Endothelial cell of hepatic sinusoid (primary cell): Measurements from ENCODE around the gene ANO9.
"Not testable (repeated sequence)": the region's sequence is repeated elsewhere in the genome, so short reads cannot be mapped to it uniquely, and the experiment has no call there.

Experiments used
- in situ Hi-C: cut with HindIII; loops from 2 replicates; pipeline ENCODE4 v1.10.0; 2017; ENCODE audit warnings: low sequenced_read_pairs

Gene ANO9

GRCh38 chr11:437228-437870 lies 4.5 kb downstream of the ANO9 start:
- in situ Hi-C loops = no loop called here

DNA sequence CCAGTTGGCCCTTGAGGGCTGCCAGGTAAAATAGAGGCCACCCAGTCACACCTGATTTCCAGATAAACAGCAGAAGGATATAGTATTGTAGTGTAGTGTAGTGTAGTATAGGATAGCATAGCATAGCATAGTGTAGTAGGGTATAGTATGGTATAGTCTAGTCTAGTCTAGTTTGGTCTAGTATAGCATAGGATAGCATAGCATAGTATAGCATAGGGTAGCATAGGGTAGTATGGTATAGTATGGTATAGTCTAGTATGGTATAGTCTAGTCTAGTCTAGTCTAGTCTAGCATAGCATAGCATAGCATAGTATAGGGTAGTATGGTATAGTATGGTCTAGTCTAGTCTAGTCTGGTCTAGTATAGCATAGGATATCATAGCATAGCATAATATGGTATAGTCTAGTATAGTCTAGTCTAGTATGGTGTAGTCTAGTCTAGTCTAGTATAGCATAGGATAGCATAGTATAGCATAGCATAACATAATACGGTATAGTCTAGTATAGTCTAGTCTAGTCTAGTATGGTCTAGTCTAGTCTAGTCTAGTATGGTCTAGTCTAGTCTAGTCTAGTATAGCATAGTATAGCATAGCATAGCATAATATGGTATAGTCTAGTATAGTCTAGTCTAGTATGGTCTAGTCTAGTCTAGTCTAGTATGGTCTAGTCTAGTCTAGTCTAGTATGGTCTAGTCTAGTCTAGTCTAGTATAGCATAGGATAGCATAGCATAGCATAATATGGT lies 6.6 kb downstream of the ANO9 start:
- in situ Hi-C loops = not testable (repeated sequence)

DNA sequence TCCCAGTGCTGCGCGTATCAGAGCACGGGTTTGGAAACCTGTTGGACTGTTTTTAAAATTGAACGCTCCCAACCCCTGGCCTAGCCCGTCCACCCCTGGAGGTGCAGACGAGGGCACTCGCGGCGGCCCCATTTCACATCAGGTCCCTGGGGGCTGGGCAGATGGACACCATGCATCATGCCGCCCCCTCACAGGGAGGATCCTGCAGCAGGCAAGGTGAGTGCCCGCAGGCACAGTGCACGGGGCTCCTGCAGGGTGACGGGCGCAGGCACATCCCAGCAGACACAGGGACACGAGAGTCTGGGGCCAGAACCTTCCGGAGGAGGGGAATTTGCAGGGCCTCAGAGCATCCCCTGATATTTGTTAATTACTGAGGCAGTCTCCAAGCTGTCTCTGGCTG lies 7.3 kb downstream of the ANO9 start:
- in situ Hi-C loops = no loop called here

- in situ Hi-C loops = no loop called here
These were observed 8.2 kb downstream of the ANO9 start for GRCh38 chr11:433641-434040.

GRCh38 chr11:433111-433510 lies 8.7 kb downstream of the ANO9 start:
- in situ Hi-C loops = no loop called here

- in situ Hi-C loops = no loop called here
These were observed 9.2 kb downstream of the ANO9 start for GRCh38 chr11:432501-433100.

- in situ Hi-C loops = no loop called here
These were observed 9.9 kb downstream of the ANO9 start for GRCh38 chr11:431921-432320.

DNA sequence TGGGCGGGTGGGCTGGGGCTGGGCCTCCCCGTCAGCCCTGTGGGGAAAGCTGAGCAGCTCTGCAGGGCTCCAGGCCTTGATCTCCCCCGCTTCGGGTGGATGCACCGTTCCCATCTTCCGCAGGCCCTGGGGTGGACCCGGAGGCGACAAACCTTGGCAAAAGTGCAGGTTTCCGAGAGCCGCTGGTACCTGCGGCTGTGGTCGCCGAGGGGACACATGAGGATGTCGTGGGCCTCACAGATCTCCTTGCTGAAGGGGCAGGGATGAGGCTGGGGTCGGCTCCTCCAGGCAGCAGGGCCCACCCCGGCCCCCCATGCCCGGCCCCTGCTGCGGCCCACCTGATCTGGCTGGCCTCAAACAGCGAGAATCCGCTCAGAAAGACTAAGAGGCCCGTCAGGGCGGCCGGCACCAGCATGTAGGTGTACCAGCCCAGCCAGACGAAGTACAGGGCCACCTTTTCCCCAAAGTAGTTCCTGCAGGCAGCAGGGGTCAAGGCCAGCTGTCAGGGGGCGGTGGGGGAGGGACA lies 11.8 kb downstream of the ANO9 start:
- in situ Hi-C loops = no loop called here

GRCh38 chr11:429391-429790 lies 12.4 kb downstream of the ANO9 start:
- in situ Hi-C loops = no loop called here

- in situ Hi-C loops = no loop called here
These were observed 13.5 kb downstream of the ANO9 start for GRCh38 chr11:428295-428694.

DNA sequence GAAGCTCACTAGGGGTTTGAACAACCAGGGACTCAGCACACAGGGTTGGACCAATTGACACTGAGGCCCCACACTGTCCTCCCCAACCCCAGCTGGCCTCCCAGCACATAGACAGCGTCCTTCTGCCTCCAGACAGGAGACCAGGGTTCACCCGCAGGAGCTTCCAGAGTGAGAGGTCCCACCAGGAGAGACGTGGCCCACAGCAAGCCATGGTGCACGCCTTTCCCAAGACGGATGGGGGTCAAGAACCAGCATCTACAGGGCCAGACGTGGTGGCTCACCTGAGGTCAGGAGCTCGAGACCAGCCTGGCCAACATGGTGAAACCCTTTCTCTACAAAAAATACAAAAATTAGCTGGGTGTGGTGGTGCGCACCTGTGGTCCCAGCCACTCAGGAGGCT lies 15.0 kb downstream of the ANO9 start:
- in situ Hi-C loops = no loop called here

GRCh38 chr11:425301-425700 lies 16.5 kb downstream of the ANO9 start:
- in situ Hi-C loops = no loop called here

DNA sequence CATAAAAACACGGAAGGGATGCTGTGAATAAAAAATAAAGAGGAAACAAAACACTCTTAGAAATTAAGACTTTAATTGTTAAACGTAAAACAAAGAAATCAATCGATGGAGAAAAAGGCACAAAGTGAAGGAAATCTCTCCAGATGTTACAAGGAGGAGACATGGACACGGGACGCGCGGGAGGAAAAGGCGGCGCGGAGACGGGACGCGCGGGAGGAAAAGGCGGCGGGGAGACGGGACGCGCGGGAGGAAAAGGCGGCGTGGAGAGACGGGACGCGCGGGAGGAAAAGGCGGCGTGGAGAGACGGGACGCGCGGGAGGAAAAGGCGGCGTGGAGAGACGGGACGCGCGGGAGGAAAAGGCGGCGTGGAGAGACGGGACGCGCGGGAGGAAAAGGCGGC lies 17.0 kb downstream of the ANO9 start:
- in situ Hi-C loops = not testable (repeated sequence)

DNA sequence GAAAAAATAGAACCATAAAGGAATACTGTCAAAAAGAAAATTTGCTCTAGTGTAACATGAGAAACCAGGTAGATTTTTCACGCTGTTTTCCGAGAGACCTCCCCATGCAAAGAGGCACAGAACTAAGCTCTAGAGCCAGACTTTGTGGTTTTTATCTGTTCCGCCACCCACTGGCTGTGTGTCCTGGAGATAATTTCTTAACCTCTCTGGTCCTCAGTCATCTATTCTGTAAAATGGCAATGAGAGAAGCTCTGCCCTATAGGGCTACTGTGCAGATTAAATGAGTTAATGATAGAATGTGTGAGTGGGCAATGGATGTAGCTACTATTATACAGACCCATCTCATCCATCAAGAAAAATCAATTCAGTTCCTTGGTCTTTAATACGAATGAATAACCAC lies 17.6 kb downstream of the ANO9 start:
- in situ Hi-C loops = no loop called here

GRCh38 chr11:422249-422656 lies 19.6 kb downstream of the ANO9 start:
- in situ Hi-C loops = no loop called here

- in situ Hi-C loops = no loop called here
These were observed 20.9 kb downstream of the ANO9 start for GRCh38 chr11:420911-421321.

DNA sequence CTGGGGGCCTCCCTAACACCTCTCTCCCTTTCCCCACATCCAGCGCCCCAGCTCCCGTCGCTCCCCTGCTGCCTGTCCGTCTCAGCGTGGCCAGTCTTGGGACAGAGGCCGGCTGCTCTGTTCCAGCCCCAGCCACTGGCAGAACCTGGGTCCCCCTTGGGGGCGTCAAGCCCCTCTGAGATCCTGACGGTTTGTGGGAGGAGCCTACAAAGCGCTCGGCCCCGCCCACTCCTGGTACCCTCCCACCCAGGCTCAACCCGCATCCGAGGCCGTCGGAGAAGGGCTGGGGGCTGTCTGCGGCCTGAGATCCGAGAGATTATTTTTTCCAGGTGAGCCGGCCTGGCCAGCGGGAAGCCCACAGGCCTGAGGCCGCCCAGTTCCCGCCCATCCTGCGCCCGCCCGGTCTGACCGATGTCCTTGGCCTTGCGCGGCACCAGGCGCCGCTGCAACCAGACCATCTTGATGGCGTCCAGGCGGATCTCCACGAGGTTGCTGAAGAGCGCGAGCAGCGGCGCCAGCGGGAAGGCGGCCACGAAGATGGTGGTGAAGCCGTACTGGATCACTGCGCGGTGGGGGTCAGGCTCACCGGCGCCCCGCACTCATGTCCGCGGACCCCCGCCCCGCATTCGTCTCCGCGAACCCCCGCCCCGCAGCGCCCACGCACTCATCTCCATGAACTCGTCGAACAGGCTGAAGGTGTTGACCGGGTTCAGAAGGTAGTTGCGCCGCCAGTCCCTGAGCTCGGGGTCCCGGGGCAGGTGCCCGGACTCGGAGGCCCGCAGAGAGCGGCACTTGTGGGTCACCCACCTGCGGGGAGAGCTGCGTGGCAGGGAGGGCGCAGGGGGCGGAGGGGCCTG lies 21.5 kb downstream of the ANO9 start:
- in situ Hi-C loops = no loop called here

DNA sequence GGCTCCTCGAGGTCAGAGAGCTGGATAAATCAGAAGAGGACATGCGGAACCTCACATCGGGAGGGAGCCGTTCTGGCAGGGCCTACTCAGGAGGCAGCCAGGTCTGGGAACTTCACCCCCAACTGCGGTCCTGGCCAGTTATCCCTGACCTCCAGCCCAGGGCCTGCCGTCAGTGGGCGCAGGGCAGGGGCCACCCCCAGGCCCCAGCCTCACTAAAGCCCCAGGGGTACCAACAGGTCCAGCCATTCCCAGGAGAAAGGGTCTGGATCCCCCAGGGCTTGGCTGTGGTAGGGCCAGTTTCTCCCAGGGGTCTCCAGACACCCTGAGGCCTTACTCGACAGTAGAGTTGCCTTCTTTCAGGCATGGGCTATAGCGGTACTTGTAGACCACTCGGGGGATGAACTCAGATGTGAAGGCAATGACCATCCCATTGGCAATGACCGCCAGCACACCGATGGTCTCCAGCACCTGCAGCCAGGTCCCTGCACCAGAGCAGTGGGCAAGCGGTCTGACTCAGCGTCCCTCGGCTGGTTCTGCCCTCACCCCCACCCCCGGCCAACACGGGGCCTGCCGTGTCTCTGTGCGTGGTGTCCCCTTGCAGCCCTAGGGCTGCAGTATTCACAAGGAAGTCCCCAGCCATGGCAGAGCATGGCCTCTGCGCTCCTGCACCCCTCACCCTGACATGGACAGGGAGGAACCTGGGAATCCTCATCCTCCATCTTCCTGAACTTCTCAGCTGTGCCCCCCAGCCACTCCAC lies 22.4 kb downstream of the ANO9 start:
- in situ Hi-C loops = no loop called here

GRCh38 chr11:418343-419247 lies 23.2 kb downstream of the ANO9 start:
- in situ Hi-C loops = no loop called here
